Measurements from ENCODE around the gene ZNF473.
"Not testable (repeated sequence)": the region's sequence is repeated elsewhere in the genome, so short reads cannot be mapped to it uniquely, and the experiment has no call there.

Gene ZNF473

GRCh38 chr19:50051228-50051895 lies 25.6 kb downstream of the ZNF473 start:
- DNase-seq: not testable (repeated sequence)

GRCh38 chr19:50051964-50052363 lies 26.2 kb downstream of the ZNF473 start:
- DNase-seq: no peak

GRCh38 chr19:50053119-50053518 lies 27.3 kb downstream of the ZNF473 start:
- no peak for DNase-seq

- no peak for DNase-seq
Observed at GRCh38 chr19:50058425-50058824, 32.6 kb downstream of the ZNF473 start.

GRCh38 chr19:50059045-50059444 lies 33.2 kb downstream of the ZNF473 start:
- DNase-seq: no peak

GRCh38 chr19:50060107-50060506 lies 34.3 kb downstream of the ZNF473 start:
- DNase-seq: no peak

- no peak for DNase-seq
Observed at GRCh38 chr19:50061650-50062049, 35.8 kb downstream of the ZNF473 start.

- no peak for DNase-seq
Observed at GRCh38 chr19:50065938-50066337, 40.1 kb downstream of the ZNF473 start.

GRCh38 chr19:50067575-50067974 lies 41.8 kb downstream of the ZNF473 start:
- no peak for DNase-seq

- not testable (repeated sequence) for DNase-seq
Observed at GRCh38 chr19:50068382-50068781, 42.6 kb downstream of the ZNF473 start.

- not testable (repeated sequence) for DNase-seq
Observed at GRCh38 chr19:50075076-50075475, 49.3 kb downstream of the ZNF473 start.

- not testable (repeated sequence) for DNase-seq
Observed at GRCh38 chr19:50075644-50076372, 50.0 kb downstream of the ZNF473 start.

- not testable (repeated sequence) for DNase-seq
Observed at GRCh38 chr19:50076581-50077355, 51.0 kb downstream of the ZNF473 start.

- DNase-seq: not testable (repeated sequence)
Observed at GRCh38 chr19:50079014-50079413, 53.2 kb downstream of the ZNF473 start.

GRCh38 chr19:50084440-50084839 lies 58.6 kb downstream of the ZNF473 start:
- not testable (repeated sequence) for DNase-seq

- DNase-seq: not testable (repeated sequence)
Observed at GRCh38 chr19:50087153-50087552, 61.3 kb downstream of the ZNF473 start.

- not testable (repeated sequence) for DNase-seq
Observed at GRCh38 chr19:50090706-50091105, 64.9 kb downstream of the ZNF473 start.

- DNase-seq: not testable (repeated sequence)
Observed at GRCh38 chr19:50091786-50092185, 66.0 kb downstream of the ZNF473 start.

GRCh38 chr19:50092597-50092996 lies 66.8 kb downstream of the ZNF473 start:
- not testable (repeated sequence) for DNase-seq

- DNase-seq: not testable (repeated sequence)
Observed at GRCh38 chr19:50097884-50098283, 72.1 kb downstream of the ZNF473 start.

GRCh38 chr19:50098892-50099291 lies 73.1 kb downstream of the ZNF473 start:
- not testable (repeated sequence) for DNase-seq

- DNase-seq: not testable (repeated sequence)
Observed at GRCh38 chr19:50099696-50100095, 73.9 kb downstream of the ZNF473 start.

GRCh38 chr19:50100946-50101345 lies 75.1 kb downstream of the ZNF473 start:
- DNase-seq: not testable (repeated sequence)
